H9 (cell line): Measurements from ENCODE around the gene WDR5. TPM values are rescaled to one million over a fixed set of nuclear protein-coding genes. Genes with fewer than 3 reads are reported as not detected.

Source experiments
- DNase-seq: peaks from one replicate; pipeline ENCODE4 v3.0.0-alpha.2; 2017
- H2AFZ ChIP-seq: one replicate; pipeline ENCODE4 v1.6.1; 2013; ENCODE audit warnings: mild to moderate bottlenecking, low read length, control low read depth, moderate library complexity
- H2AK5ac ChIP-seq: 2 replicates; pipeline ENCODE4 v1.6.1; 2013; ENCODE audit warnings: low read length, control low read depth, mixed read lengths; ENCODE audit not compliant: insufficient read length
- H2BK120ac ChIP-seq: one replicate; pipeline ENCODE4 v1.6.1; 2013; ENCODE audit warnings: low read depth, mild to moderate bottlenecking, low read length, control low read depth, inconsistent platforms; ENCODE audit not compliant: poor library complexity, severe bottlenecking
- H2BK12ac ChIP-seq: 2 replicates; pipeline ENCODE4 v1.6.1; 2013; ENCODE audit warnings: low read length, control low read depth, mixed read lengths, low read depth; ENCODE audit not compliant: insufficient read length
- H2BK15ac ChIP-seq: 2 replicates; pipeline ENCODE4 v1.6.1; 2013; ENCODE audit warnings: low read depth, low read length, control low read depth
- H2BK20ac ChIP-seq: one replicate; pipeline ENCODE4 v1.6.1; 2013; ENCODE audit warnings: low read depth, mild to moderate bottlenecking, low read length, control low read depth, inconsistent platforms; ENCODE audit not compliant: poor library complexity, severe bottlenecking
- H2BK5ac ChIP-seq: 2 replicates; pipeline ENCODE4 v1.6.1; 2013; ENCODE audit warnings: low read length, control low read depth, mixed read lengths; ENCODE audit not compliant: insufficient read length
- H3K14ac ChIP-seq: 2 replicates; pipeline ENCODE4 v1.6.1; 2013; ENCODE audit warnings: low read length, control low read depth; ENCODE audit not compliant: insufficient read depth
- H3K18ac ChIP-seq: 2 replicates; pipeline ENCODE4 v1.6.1; 2013; ENCODE audit warnings: low read depth, mild to moderate bottlenecking, mixed read lengths, low read length, control low read depth; ENCODE audit not compliant: insufficient read length
- H3K23ac ChIP-seq: 2 replicates; pipeline ENCODE4 v1.6.1; 2013; ENCODE audit warnings: low read length, control low read depth, mixed read lengths, low read depth; ENCODE audit not compliant: insufficient read length
- H3K23me2 ChIP-seq: 2 replicates; pipeline ENCODE4 v1.6.1; 2013; ENCODE audit warnings: low read depth, mild to moderate bottlenecking, mixed read lengths, low read length, control low read depth; ENCODE audit not compliant: insufficient read length, poor library complexity, severe bottlenecking
- H3K27ac ChIP-seq: 2 replicates; pipeline ENCODE4 v1.5.1; 2013; ENCODE audit warnings: low read length, control low read depth, mixed read lengths, low read depth; ENCODE audit not compliant: insufficient read length
- H3K27me3 ChIP-seq: 2 replicates; pipeline ENCODE4 v1.6.1; 2013; ENCODE audit warnings: low read length, control low read depth, inconsistent platforms; ENCODE audit not compliant: insufficient read depth
- H3K4ac ChIP-seq: 2 replicates; pipeline ENCODE4 v1.6.1; 2013; ENCODE audit warnings: low read depth, mild to moderate bottlenecking, control low read depth, inconsistent platforms, low read length, moderate library complexity
- H3K4me1 ChIP-seq: 2 replicates; pipeline ENCODE4 v1.6.1; 2013; ENCODE audit warnings: low read length, control low read depth, inconsistent platforms; ENCODE audit not compliant: insufficient read depth
- H3K4me2 ChIP-seq: 2 replicates; pipeline ENCODE4 v1.6.1; 2013; ENCODE audit warnings: low read length, control low read depth, mixed read lengths; ENCODE audit not compliant: insufficient read length, insufficient read depth
- H3K56ac ChIP-seq: 2 replicates; pipeline ENCODE4 v1.6.1; 2013; ENCODE audit warnings: low read depth, mild to moderate bottlenecking, mixed read lengths, low read length, control low read depth; ENCODE audit not compliant: insufficient read length
- H3K79me1 ChIP-seq: 2 replicates; pipeline ENCODE4 v1.6.1; 2013; ENCODE audit warnings: low read depth, mild to moderate bottlenecking, moderate library complexity, low read length, control low read depth, inconsistent platforms; ENCODE audit not compliant: insufficient read depth, poor library complexity, severe bottlenecking
- H3K79me2 ChIP-seq: 2 replicates; pipeline ENCODE4 v1.6.1; 2013; ENCODE audit warnings: low read length, control low read depth, inconsistent platforms; ENCODE audit not compliant: insufficient read depth
- H3K9ac ChIP-seq: 2 replicates; pipeline ENCODE4 v1.6.1; 2013; ENCODE audit warnings: low read length, control low read depth, mixed read lengths; ENCODE audit not compliant: insufficient read length; ENCODE audit errors: extremely low read depth
- H3K9me3 ChIP-seq: one replicate; pipeline ENCODE4 v1.6.1; 2013; ENCODE audit warnings: low read depth, low read length, inconsistent platforms; ENCODE audit not compliant: control insufficient read depth
- H3T11ph ChIP-seq: one replicate; pipeline ENCODE4 v1.6.1; 2013; ENCODE audit warnings: mild to moderate bottlenecking, low read length, control low read depth, inconsistent platforms
- H4K20me1 ChIP-seq: one replicate; pipeline ENCODE4 v1.6.1; 2013; ENCODE audit not compliant: control insufficient read depth, insufficient read length, insufficient read depth
- H4K5ac ChIP-seq: 2 replicates; pipeline ENCODE4 v1.6.1; 2013; ENCODE audit warnings: low read depth, mild to moderate bottlenecking, mixed read lengths, low read length, control low read depth; ENCODE audit not compliant: insufficient read length
- H4K8ac ChIP-seq: replicated peaks from 2 replicates; pipeline ENCODE4 v1.6.1; 2013; ENCODE audit warnings: low read length, control low read depth, mixed read lengths, low read depth; ENCODE audit not compliant: insufficient read length
- H4K91ac ChIP-seq: 2 replicates; pipeline ENCODE4 v1.6.1; 2013; ENCODE audit warnings: low read depth, mild to moderate bottlenecking, moderate library complexity, mixed read lengths, low read length, control low read depth; ENCODE audit not compliant: insufficient read length
- H3K27ac Mint-ChIP-seq, 3 experiments: 2 replicates in 2 of 3; 3 replicates in 1 of 3; pipeline ENCODE4 v1.8.0; 2020 to 2021; ENCODE audit warnings: mixed read lengths in 3 of 3, mild to moderate bottlenecking in 1 of 3, moderate library complexity in 1 of 3
- H3K27me3 Mint-ChIP-seq: 2 replicates; pipeline ENCODE4 v1.8.0; 2021; ENCODE audit warnings: low read depth, mild to moderate bottlenecking, moderate library complexity, mixed read lengths
- H3K36me3 Mint-ChIP-seq, 3 experiments: 2 replicates in 2 of 3; 3 replicates in 1 of 3; pipeline ENCODE4 v1.8.0; 2020 to 2021; ENCODE audit warnings: low read depth in 3 of 3, mixed read lengths in 3 of 3; ENCODE audit not compliant: insufficient read depth in 1 of 3
- H3K4me1 Mint-ChIP-seq, 2 experiments: 2 replicates each; pipeline ENCODE4 v1.8.0; 2020; ENCODE audit warnings: mixed read lengths in 2 of 2
- H3K4me3 Mint-ChIP-seq, 2 experiments: 2 replicates in 1 of 2; 3 replicates in 1 of 2; pipeline ENCODE4 v1.8.0; 2020 to 2021; ENCODE audit warnings: mild to moderate bottlenecking in 2 of 2, mixed read lengths in 2 of 2, moderate library complexity in 1 of 2
- H3K9me3 Mint-ChIP-seq, 2 experiments: 2 replicates in 1 of 2; 3 replicates in 1 of 2; pipeline ENCODE4 v1.8.0; 2020; ENCODE audit warnings: mild to moderate bottlenecking in 2 of 2, mixed read lengths in 2 of 2, moderate library complexity in 1 of 2
- WGBS: extraction: QIAGEN DNeasy Blood & Tissue Kit; methylation state at CpG from one replicate; pipeline ENCODE4 v1.1.7; 2013; ENCODE audit warnings: missing lambda C conversion rate, low lambda C conversion rate, mixed read lengths; ENCODE audit not compliant: insufficient read length; ENCODE audit errors: extremely low coverage; 5-methylcytosine and 5-hydroxymethylcytosine counted together
- total RNA-seq: library from RNA; stranded (reverse); gene quantifications from 2 replicates; pipeline ENCODE4 v1.2.1, GENCODE V29; 2021
- TF ChIP-seq, protein P1 (sequence below): fragments of 200-600 bp; sonication (generic); conservative IDR thresholded peaks from 3 replicates; pipeline ENCODE4 v1.8.0; 2021; ENCODE audit warnings: antibody characterized with exemption, mild to moderate bottlenecking

WDR5 gene
- total RNA-seq, 1 experiment from 2014 or later: 72.3 TPM

DNA sequence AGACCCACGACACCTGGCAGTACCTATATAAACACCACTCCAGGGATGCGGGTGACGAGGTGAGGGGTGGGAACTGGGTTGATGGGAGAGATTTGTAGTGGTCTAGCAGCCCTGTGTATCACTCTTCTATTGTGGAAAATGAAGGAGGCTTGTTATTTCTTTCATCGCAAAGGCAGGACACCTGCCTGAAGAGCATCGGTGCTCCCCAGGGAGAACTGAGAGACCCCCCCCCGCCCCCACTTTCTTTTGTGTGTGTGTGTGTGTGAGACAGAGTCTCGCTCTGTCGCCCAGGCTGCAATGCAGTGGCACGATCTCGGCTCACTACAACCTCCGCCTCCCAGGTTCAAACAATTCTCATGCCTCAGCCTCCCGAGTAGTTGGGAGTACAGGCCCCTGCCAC, 8.3 kb upstream of the WDR5 start:
- no peak overlapping the region for H3K18ac ChIP-seq
- no peak overlapping the region for H4K91ac ChIP-seq
- H3K36me3 Mint-ChIP-seq: no peaks in the 10 kb centered on the region
- H3K9me3 Mint-ChIP-seq: no peaks in the 10 kb centered on the region
- no peak overlapping the region for H3K9ac ChIP-seq
- H2AFZ ChIP-seq: no peak overlapping the region
- no peaks in the 10 kb centered on the region; the same call in none of the 2 replicates for H3K27me3 Mint-ChIP-seq
- no peak overlapping the region for H3K4me3 Mint-ChIP-seq
- no peaks in the 10 kb centered on the region for H3K27me3 ChIP-seq
- no peak overlapping the region for H2BK12ac ChIP-seq
- no peaks in the 10 kb centered on the region for H3K79me2 ChIP-seq
- H3K23me2 ChIP-seq: no peaks in the 10 kb centered on the region
- H3K4me1 ChIP-seq: peaks cover 4% of the 10 kb centered on the region; the same call in 1 of the 2 replicates
- no peak overlapping the region for H2AK5ac ChIP-seq
- no peak overlapping the region for H3K4ac ChIP-seq
- H3K9me3 ChIP-seq: no peaks in the 10 kb centered on the region
- no peak overlapping the region for H2BK120ac ChIP-seq
- H2BK15ac ChIP-seq: no peak overlapping the region
- no peaks in the 10 kb centered on the region for H4K20me1 ChIP-seq
- H3K79me1 ChIP-seq: no peaks in the 10 kb centered on the region
- H2BK20ac ChIP-seq: no peak overlapping the region
- TF ChIP-seq, protein P1, sequence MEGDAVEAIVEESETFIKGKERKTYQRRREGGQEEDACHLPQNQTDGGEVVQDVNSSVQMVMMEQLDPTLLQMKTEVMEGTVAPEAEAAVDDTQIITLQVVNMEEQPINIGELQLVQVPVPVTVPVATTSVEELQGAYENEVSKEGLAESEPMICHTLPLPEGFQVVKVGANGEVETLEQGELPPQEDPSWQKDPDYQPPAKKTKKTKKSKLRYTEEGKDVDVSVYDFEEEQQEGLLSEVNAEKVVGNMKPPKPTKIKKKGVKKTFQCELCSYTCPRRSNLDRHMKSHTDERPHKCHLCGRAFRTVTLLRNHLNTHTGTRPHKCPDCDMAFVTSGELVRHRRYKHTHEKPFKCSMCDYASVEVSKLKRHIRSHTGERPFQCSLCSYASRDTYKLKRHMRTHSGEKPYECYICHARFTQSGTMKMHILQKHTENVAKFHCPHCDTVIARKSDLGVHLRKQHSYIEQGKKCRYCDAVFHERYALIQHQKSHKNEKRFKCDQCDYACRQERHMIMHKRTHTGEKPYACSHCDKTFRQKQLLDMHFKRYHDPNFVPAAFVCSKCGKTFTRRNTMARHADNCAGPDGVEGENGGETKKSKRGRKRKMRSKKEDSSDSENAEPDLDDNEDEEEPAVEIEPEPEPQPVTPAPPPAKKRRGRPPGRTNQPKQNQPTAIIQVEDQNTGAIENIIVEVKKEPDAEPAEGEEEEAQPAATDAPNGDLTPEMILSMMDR: no peak
- no peak overlapping the region for H3K27ac ChIP-seq
- no peak overlapping the region for H3K23ac ChIP-seq
- H3K27ac Mint-ChIP-seq: no peak overlapping the region; a peak in 1 of 7 replicates
- no peak overlapping the region for H4K8ac ChIP-seq
- H3T11ph ChIP-seq: no peak overlapping the region
- no peak overlapping the region for H3K56ac ChIP-seq
- DNase-seq: no peak
- H2BK5ac ChIP-seq: no peak overlapping the region
- H3K4me1 Mint-ChIP-seq: peaks cover 20 to 29% of the 10 kb centered on the region in 2 experiments
- H3K4me2 ChIP-seq: no peak overlapping the region
- no peak overlapping the region for H4K5ac ChIP-seq
- WGBS: no CpG with 5 or more reads among the region's 12 CpGs
- no peak overlapping the region for H3K14ac ChIP-seq
